WTC11 (cell line): ENCODE data around the gene ADPRS. TPM values are rescaled to one million over a fixed set of nuclear protein-coding genes. Genes with fewer than 3 reads are reported as not detected.

Experiments
- ATAC-seq: fragments of 200-7000 bp; cut with Tn5 transposase; 2 replicates; pipeline ENCODE4 v1.10.0; 2021; ENCODE audit warnings: mild to moderate bottlenecking, moderate library complexity
- CTCF ChIA-PET: fragments of 300-600 bp; sonication (Branson Sonifier 250); formaldehyde crosslinking; loops from one replicate; lab custom pipeline; 2021; ENCODE audit warnings: antibody characterized with exemption; lab: Charles Lee
- POLR2A ChIA-PET: fragments of 350-600 bp; sonication (Branson Sonifier 250); formaldehyde crosslinking; loops from one replicate; lab custom pipeline; 2021; ENCODE audit warnings: antibody characterized with exemption; lab: Charles Lee
- DNase-seq: peaks from one replicate; pipeline ENCODE4 v3.0.0; 2021; ENCODE audit warnings: low spot score
- H3K27ac Mint-ChIP-seq: 2 replicates; pipeline ENCODE4 v1.8.0; 2021; ENCODE audit warnings: mixed read lengths
- H3K27me3 Mint-ChIP-seq: 2 replicates; pipeline ENCODE4 v1.8.0; 2021; ENCODE audit warnings: low read depth, mild to moderate bottlenecking, moderate library complexity, mixed read lengths
- H3K36me3 Mint-ChIP-seq: 2 replicates; pipeline ENCODE4 v1.8.0; 2021; ENCODE audit warnings: mixed read lengths
- H3K4me1 Mint-ChIP-seq: 2 replicates; pipeline ENCODE4 v1.8.0; 2022; ENCODE audit warnings: mixed read lengths
- H3K4me3 Mint-ChIP-seq: 2 replicates; pipeline ENCODE4 v1.8.0; 2021; ENCODE audit warnings: mild to moderate bottlenecking, moderate library complexity, mixed read lengths
- H3K9me3 Mint-ChIP-seq: 2 replicates; pipeline ENCODE4 v1.8.0; 2021; ENCODE audit warnings: mixed read lengths
- ARID4B ChIP-seq: sonication (generic); formaldehyde crosslinking; IDR thresholded peaks from 2 replicates; pipeline ENCODE4 v1.8.0; 2023; ENCODE audit warnings: missing genetic modification reagents, mild to moderate bottlenecking, borderline replicate concordance
- E2F4 ChIP-seq: sonication (generic); formaldehyde crosslinking; IDR thresholded peaks from 2 replicates; pipeline ENCODE4 v1.8.1; 2022; ENCODE audit warnings: low read depth, mild to moderate bottlenecking, moderate library complexity, missing genetic modification reagents, borderline replicate concordance
- ELF4 ChIP-seq: sonication (generic); formaldehyde crosslinking; IDR thresholded peaks from 2 replicates; pipeline ENCODE4 v1.8.1; 2022; ENCODE audit warnings: low read depth, mild to moderate bottlenecking, moderate library complexity, missing genetic modification reagents
- IRF2 ChIP-seq: sonication (generic); formaldehyde crosslinking; IDR thresholded peaks from 2 replicates; pipeline ENCODE4 v1.8.0; 2022; ENCODE audit warnings: low read depth, missing genetic modification reagents, borderline replicate concordance
- JAZF1 ChIP-seq: fragments of 250-450 bp; sonication (Bioruptor Pico); IDR thresholded peaks from 2 replicates; pipeline ENCODE4 v1.9.0; 2021; ENCODE audit warnings: moderate library complexity, mild to moderate bottlenecking, inconsistent platforms
- NFATC4 ChIP-seq: fragments of 250-450 bp; sonication (Bioruptor Pico); IDR thresholded peaks from 2 replicates; pipeline ENCODE4 v1.9.0; 2021; ENCODE audit warnings: mild to moderate bottlenecking
- NFE2L1 ChIP-seq: sonication (generic); formaldehyde crosslinking; IDR thresholded peaks from 2 replicates; pipeline ENCODE4 v1.8.1; 2023; ENCODE audit warnings: missing genetic modification reagents
- PREB ChIP-seq: sonication (generic); formaldehyde crosslinking; IDR thresholded peaks from 2 replicates; pipeline ENCODE4 v1.8.1; 2022; ENCODE audit warnings: mild to moderate bottlenecking, missing genetic modification reagents, moderate library complexity, borderline replicate concordance
- RELA ChIP-seq: sonication (generic); formaldehyde crosslinking; IDR thresholded peaks from 2 replicates; pipeline ENCODE4 v1.8.1; 2022; ENCODE audit warnings: missing genetic modification reagents, mild to moderate bottlenecking, borderline replicate concordance
- SMAD4 ChIP-seq: sonication (generic); formaldehyde crosslinking; IDR thresholded peaks from 2 replicates; pipeline ENCODE4 v1.8.0; 2022; ENCODE audit warnings: mild to moderate bottlenecking, missing genetic modification reagents
- TEAD1 ChIP-seq: sonication (generic); formaldehyde crosslinking; IDR thresholded peaks from 2 replicates; pipeline ENCODE4 v1.8.0; 2022; ENCODE audit warnings: mild to moderate bottlenecking, missing genetic modification reagents
- TEAD4 ChIP-seq: sonication (generic); formaldehyde crosslinking; IDR thresholded peaks from 2 replicates; pipeline ENCODE4 v1.8.0; 2022; ENCODE audit warnings: mild to moderate bottlenecking, missing genetic modification reagents
- USF1 ChIP-seq: sonication (generic); formaldehyde crosslinking; IDR thresholded peaks from 2 replicates; pipeline ENCODE4 v1.8.0; 2022; ENCODE audit warnings: mild to moderate bottlenecking, missing genetic modification reagents
- ZNF281 ChIP-seq: sonication (generic); formaldehyde crosslinking; IDR thresholded peaks from 2 replicates; pipeline ENCODE4 v1.8.0; 2023; ENCODE audit warnings: mild to moderate bottlenecking, missing genetic modification reagents
- ZNF423 ChIP-seq: fragments of 250-450 bp; sonication (Bioruptor Pico); IDR thresholded peaks from 2 replicates; pipeline ENCODE4 v2.1.2; 2022; ENCODE audit warnings: mild to moderate bottlenecking, moderate library complexity
- ZNF532 ChIP-seq: fragments of 250-450 bp; sonication (Bioruptor Pico); IDR thresholded peaks from 2 replicates; pipeline ENCODE4 v1.9.0; 2021; ENCODE audit warnings: mild to moderate bottlenecking, borderline replicate concordance
- ZNF671 ChIP-seq: fragments of 250-450 bp; sonication (Bioruptor Pico); IDR thresholded peaks from 2 replicates; pipeline ENCODE4 v1.8.0; 2021; ENCODE audit warnings: mild to moderate bottlenecking
- total RNA-seq: library from RNA; stranded (reverse); gene quantifications from 3 replicates; pipeline ENCODE4 v1.2.3, GENCODE V29; 2021

Gene ADPRS
- total RNA-seq, 1 experiment from 2014 or later, result 32.7 TPM

GRCh38 chr1:36040238-36040637 lies 48.5 kb upstream of the ADPRS start (continued):
- TF ChIP-seq USF1, result no peak
- no peak for TF ChIP-seq IRF2 (CRISPR knock-in tag)
- TF ChIP-seq RELA, result no peak
- no peak for TF ChIP-seq ZNF671 (CRISPR knock-in tag)
- no peak for TF ChIP-seq SMAD4
- TF ChIP-seq TEAD4 (CRISPR knock-in tag), result no peak
- no peak for TF ChIP-seq ELF4 (CRISPR knock-in tag)
- TF ChIP-seq ZNF532 (CRISPR knock-in tag), result no peak
- no peak for TF ChIP-seq NFE2L1 (CRISPR knock-in tag)
- no peak for TF ChIP-seq ARID4B (CRISPR knock-in tag)

- Mint-ChIP-seq H3K9me3 (no peaks in the 10 kb centered on the region; the same call in 1 of the 2 replicates), H3K36me3 (peaks cover 20% of the 10 kb centered on the region), H3K4me1 (no peaks in the 10 kb centered on the region), H3K4me3 (no peak overlapping the region), H3K27ac (no peak overlapping the region), H3K27me3 (no peaks in the 10 kb centered on the region)
- DNase-seq (no peak), ATAC-seq (no peak)
- CTCF ChIA-PET, result no interaction called here
- POLR2A ChIA-PET, result no interaction called here
- TF ChIP-seq E2F4, result no peak
These were observed 36.9 kb upstream of the ADPRS start for GRCh38 chr1:36051821-36052220.

- Mint-ChIP-seq H3K36me3 (no peaks in the 10 kb centered on the region; the same call in 1 of the 2 replicates), H3K9me3 (no peaks in the 10 kb centered on the region), H3K4me3 (no peak overlapping the region), H3K27ac (no peak overlapping the region), H3K4me1 (no peaks in the 10 kb centered on the region), H3K27me3 (no peaks in the 10 kb centered on the region)
- no peak for TF ChIP-seq ZNF423 (CRISPR knock-in tag)
- no peak for TF ChIP-seq JAZF1 (CRISPR knock-in tag)
- no peak for TF ChIP-seq TEAD1 (CRISPR knock-in tag)
- TF ChIP-seq ZNF281 (CRISPR knock-in tag), result no peak
- TF ChIP-seq RELA, result no peak
- no peak for TF ChIP-seq NFATC4
- TF ChIP-seq PREB, result no peak
- CTCF ChIA-PET, result interaction anchor here (0.8 kb wide), 1 partner anchor 134 kb away, joined by 3 read pairs; no protein-coding TSS in a partner anchor
- ATAC-seq (no peak), DNase-seq (no peak)
- POLR2A ChIA-PET, result no interaction called here
These were observed 34.7 kb upstream of the ADPRS start for GRCh38 chr1:36053978-36054377.
